Renal cortical epithelial cell (primary cell): ENCODE data around the gene IQCE. TPM values are rescaled to one million over a fixed set of nuclear protein-coding genes. Genes with fewer than 3 reads are reported as not detected.
"Not testable (repeated sequence)": the region's sequence is repeated elsewhere in the genome, so short reads cannot be mapped to it uniquely, and the experiment has no call there.

Experiments
- DNase-seq: peaks from one replicate; pipeline ENCODE4 v3.0.0-alpha.2; 2011; ENCODE audit warnings: low read depth
- total RNA-seq: library from RNA; depleted of rRNA; stranded (reverse); fragments of >200 nt; gene quantifications from 2 replicates; pipeline ENCODE4 v1.2.3, GENCODE V29; 2014

Gene IQCE
- total RNA-seq, 1 donor from 2014 or later, result 25.8 TPM

DNA sequence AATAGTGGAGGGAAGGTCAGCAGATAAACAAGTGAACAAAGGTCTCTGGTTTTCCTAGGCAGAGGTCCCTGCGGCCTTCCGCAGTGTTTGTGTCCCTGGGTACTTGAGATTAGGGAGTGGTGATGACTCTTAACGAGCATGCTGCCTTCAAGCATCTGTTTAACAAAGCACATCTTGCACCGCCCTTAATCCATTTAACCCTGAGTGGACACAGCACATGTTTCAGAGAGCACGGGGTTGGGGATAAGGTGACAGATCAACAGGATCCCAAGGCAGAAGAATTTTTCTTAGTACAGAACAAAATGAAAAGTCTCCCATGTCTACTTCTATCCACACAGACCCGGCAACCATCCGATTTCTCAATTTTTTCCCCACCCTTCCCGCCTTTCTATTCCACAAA lies 25.2 kb upstream of the IQCE start:
- DNase-seq, result not testable (repeated sequence)

- not testable (repeated sequence) for DNase-seq
These were observed 24.6 kb upstream of the IQCE start for GRCh38 chr7:2534214-2534613.

DNA sequence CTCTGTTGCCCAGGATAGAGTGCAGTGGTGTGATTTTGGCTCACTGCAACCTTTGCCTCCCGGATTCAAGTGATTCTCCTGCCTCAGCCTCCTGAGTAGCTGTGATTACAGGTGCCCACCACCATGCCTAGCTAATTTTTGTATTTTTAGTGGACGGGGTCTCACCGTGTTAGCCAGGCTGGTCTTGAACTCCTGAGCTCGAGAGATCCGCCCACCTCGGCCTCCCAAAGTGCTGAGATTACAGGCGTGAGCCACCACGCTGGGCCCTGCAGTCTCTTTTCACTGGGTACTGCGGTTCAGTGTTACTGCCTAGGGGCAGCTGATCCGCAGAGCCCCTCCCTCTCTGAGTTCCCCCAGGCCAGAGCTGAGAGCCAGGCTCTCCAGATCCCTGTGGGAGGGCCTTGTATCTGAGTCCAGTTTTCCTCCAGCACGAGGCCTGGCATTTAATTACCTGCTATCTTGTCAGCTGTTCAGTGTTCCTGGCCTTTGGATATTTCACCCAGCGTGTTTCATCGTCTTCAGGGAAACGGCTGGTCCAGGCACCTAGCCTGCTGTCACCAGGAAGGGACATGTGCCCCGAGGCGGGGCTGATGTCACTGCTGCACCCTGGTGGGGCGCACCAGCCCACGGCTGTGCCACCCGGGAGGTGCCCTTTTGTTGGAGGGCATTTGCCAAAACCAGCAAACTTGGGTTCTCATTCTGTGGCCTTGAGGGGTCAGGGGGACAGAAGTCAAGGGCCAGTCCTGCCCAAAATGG lies 22.7 kb upstream of the IQCE start:
- not testable (repeated sequence) for DNase-seq

- DNase-seq, result no peak
These were observed 20.6 kb upstream of the IQCE start for GRCh38 chr7:2537981-2538851.

DNA sequence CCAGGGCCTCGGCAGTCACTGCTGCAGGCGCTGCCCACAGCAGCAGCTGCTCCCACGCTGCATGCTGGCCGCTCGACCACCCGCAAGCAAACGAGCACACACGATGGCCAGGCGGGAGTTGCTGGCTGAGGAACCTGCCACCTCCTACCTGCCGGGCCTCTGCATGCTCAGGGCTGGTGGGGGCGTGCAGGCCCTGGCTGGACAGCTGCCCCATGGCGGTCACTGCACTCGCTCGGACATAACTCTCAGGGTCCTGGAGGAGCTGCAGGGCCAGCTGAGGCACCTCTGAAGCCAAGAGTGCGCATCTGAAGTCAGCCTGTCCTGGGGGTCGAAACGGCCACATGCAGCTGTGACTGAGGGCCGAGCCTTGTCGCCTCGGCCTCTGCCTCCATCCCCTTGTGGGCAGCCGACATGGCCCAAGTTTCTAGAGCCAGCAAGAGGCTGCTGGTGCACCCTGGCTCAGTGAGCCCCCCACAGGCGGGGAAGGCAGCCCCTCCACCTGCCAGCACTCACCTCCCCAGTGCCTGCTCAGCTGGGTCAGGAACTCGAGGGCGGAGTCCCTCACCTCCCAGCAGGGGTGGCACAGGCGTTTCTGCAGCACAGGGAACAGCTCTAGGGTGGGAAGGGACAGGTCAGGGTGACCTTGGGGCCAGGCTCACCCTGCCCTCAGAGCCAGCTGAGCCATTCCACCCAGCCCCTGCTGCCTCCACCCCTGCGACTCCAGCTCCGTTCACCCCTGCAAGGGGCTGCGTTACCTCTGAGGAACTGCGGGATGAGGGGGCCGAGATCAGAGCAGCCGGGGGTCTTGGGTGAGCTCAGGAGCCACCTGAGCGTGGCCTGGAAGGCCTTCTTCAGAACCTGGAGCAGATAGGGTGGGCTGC lies 19.5 kb upstream of the IQCE start:
- no peak for DNase-seq

DNA sequence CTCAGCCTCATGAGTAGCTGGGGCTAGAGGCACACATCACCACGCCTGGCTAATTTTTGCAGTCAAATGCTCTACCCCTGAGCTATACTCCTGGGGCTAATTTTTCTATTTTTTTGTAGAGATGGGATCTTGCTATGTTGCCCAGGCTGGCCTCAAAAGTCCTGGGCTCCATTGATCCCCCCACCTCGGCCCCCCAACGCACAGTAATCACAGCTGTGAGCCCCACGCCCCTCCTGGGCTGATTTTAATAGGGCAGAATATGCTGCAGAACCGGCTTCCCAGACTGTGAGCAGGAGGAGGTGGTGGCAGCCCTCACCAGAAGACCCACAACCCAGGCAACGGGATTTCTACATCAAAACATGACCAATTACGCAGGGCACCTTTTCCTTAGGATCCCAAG lies 18.6 kb upstream of the IQCE start:
- DNase-seq, result no peak

DNA sequence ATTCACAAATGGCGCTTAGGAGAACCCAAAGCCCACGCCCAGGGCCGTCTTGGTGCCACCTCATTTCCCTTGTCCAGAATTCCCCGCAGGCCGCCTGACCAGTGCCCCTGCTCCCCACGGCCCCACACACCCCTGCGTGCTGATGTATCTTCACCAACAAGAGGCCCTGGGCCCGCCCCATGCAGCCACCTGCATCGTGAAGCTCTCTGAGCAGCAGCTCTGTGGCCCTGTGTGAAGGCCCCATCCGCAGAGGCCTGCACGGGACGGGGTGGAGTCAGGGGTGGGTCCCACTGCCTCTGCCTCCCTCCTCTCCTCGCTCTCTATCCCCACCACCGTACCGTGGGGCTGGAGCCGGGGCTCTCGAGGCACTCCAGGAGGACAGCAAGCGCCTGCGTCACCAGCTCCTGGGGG lies 18.1 kb upstream of the IQCE start:
- DNase-seq, result no peak

GRCh38 chr7:2541291-2542010 lies 17.3 kb upstream of the IQCE start:
- DNase-seq, result no peak

DNA sequence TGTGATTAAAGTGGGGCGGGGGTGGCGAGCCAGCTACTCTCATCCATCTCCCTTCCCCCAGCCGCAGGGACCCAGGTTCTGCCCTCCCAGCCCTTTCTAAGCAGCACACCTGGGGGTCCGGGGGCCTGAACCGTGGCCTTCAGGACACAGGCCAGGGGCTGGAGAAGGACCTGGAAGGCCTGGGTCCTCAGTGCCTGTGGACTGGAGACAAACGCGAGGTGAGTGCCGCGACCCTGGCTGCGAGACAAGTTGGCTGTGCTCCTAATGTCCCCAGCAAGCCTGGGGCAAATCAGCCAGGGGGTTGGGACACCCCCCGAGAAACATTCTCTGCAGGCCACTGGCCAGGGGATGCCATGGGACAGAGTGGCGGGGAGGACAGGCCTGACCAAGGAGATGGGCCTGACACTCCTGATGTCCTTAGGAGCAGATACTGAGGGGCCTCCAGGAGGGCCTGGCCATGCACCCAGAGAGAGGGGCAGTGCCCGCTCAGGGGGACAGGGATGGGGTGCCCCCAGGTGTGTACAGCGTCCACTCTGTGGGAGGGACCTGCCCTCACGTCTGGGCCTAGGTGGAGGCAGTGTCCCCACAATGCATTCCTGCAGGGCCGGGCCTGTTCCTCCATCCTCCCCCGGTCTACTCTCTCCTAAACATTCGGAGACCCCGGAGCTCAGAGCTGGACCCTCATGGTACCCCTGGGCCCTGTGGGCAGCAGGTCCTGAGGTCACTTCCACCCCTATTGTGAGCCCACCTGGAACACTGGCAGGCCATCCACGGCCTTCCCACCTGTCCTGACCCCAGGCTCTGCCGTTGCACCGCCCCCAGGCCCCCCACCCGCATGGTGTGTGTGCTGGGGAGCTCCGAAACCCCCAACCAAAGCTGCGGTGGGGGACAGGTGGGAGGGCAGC lies 16.5 kb upstream of the IQCE start:
- DNase-seq, result no peak

- no peak for DNase-seq
These were observed 15.6 kb upstream of the IQCE start for GRCh38 chr7:2542916-2543871.

GRCh38 chr7:2544541-2545188 lies 14.1 kb upstream of the IQCE start:
- DNase-seq, result no peak

DNA sequence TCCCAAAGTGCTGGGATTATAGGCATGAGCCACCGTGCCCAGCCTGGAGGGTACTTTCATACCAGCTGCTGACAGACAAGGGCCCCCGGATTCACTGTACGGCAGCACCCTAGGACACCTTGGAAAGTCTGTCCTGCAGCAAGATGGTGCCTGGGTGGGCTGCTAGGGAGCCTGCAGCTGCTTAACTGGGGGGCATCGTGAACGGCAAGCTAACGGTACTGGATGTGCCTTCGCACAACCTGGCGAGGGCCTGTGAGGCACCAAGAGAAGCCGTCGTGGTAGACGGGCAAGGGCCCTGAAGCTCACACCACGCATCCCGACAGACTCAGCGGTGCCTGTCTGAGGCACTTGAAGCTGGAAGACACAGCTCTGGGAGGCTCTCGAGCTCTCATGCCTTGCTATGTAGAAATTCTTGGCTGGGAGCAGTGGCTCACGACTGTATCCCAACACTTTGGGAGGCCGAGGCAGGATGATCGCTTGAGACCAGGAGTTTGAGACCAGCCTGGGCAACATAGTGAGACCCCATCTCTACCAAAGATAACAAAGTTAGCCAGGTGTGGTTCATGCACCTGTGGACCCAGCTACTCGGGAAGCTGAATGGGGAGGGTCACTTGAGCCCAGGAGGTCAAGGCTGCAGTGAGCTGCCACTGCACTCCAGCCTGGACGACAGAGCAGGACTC lies 12.9 kb upstream of the IQCE start:
- no peak for DNase-seq

DNA sequence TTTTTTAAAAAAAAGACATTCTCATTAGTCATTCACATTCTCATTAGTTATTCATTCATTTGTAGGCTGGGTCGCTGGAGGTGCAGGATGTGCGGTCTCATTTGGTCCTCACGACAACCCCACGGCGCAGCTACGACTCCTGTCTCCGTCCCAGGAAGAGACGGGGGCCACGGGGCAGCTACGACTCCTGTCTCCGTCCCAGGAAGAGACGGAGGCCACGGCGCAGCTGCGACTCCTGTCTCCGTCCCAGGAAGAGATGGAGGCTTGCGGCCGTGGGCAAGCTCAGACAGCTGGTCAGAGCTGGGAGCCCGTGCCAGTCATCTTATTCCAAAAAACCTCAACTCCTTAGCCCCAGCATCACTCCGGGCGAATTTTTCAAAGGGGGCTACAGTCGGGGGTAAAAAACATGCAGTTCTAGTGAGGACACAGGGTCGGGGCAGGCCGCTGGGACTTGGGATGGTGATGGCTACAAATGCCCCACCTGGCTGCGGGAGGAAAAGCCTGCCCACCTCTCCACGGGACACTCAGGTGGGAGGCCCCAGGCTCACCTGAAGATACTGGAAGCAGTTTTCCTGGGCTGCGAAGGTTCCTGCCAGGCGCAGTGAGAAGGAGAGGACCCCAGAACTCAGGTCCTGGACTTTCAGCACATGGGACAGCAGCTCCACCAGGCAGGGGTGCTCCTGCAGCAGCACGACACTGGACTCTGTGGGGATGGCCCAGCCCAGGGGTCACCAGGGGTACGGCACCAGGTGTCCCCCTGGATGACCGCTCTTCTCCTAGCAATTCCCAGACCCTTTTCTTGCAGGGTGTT lies 11.8 kb upstream of the IQCE start:
- DNase-seq, result no peak

- DNase-seq, result no peak
These were observed 7.4 kb upstream of the IQCE start for GRCh38 chr7:2551418-2551817.

GRCh38 chr7:2553108-2553507 lies 5.7 kb upstream of the IQCE start:
- no peak for DNase-seq

DNA sequence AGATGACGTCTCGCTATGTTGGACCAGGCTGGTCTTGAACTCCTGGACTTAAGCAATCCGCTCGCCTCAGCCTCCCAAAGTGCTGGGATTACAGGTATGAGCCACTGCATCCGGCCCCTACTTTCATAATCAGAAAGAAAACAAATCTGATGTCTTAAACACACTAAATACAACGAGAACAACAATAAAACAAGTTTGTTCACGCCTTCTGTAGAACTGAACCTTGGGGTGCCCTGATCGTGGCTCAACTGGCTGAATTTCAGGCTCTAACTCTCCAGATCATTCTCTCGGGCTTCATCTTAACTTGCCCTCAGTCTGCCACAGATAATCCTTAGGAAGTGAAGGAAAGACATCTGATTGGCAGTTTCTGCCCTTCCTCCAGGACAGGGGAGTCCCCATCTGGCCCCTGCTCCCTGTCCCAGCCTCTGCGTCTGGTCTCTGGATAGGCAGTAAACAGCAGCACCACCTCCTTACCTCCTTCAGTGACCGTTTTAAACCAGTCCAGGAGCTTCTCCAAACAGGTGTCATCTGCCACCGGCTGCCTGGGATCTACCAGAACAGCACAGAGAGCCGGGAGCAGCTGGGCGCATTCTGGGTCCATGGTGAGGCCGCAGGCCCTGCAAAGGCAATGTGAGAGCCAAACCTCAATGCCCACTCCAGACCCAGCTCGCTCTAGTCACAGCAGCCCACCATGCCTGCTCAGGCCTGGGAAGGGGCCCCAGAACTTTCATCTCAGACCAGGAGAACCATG lies 4.8 kb upstream of the IQCE start:
- DNase-seq, result no peak
